Measurements from ENCODE around the gene ZNF653.
"Not testable (repeated sequence)": the region's sequence is repeated elsewhere in the genome, so short reads cannot be mapped to it uniquely, and the experiment has no call there.

DNA sequence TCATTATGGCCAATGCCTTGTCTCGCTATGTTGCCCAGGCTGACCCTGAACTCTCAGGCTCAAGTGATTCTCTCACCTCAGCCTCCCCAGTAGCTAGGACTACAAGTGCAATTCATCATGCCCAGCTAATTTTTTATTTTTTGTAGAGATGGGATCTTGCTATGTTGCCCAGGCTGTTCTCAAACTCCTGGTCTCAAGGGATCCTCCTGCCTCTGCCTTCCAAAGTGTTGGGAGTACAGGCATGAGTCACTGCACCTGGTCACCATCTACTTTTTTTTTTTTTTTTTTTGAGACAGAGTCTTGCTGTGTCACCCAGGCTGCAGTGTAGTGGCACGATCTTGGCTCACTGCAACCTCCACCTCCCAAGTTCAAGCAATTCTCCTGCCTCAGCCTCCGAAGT lies 30.3 kb downstream of the ZNF653 start:
- not testable (repeated sequence) for TF ChIP-seq EZH2 (IDR thresholded peaks at IDR 0.05; ENCODE audit: low read length, unreplicated experiment); EZH2phosphoT487 (IDR thresholded peaks at IDR 0.05; ENCODE audit: borderline replicate concordance, low read length)
- TF ChIP-seq, protein P1, sequence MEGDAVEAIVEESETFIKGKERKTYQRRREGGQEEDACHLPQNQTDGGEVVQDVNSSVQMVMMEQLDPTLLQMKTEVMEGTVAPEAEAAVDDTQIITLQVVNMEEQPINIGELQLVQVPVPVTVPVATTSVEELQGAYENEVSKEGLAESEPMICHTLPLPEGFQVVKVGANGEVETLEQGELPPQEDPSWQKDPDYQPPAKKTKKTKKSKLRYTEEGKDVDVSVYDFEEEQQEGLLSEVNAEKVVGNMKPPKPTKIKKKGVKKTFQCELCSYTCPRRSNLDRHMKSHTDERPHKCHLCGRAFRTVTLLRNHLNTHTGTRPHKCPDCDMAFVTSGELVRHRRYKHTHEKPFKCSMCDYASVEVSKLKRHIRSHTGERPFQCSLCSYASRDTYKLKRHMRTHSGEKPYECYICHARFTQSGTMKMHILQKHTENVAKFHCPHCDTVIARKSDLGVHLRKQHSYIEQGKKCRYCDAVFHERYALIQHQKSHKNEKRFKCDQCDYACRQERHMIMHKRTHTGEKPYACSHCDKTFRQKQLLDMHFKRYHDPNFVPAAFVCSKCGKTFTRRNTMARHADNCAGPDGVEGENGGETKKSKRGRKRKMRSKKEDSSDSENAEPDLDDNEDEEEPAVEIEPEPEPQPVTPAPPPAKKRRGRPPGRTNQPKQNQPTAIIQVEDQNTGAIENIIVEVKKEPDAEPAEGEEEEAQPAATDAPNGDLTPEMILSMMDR (conservative IDR thresholded peaks at IDR 0.05; ENCODE audit: low read depth, low read length) = not testable (repeated sequence)
